ENCODE data around the gene PHKA2. TPM values are rescaled to one million over a fixed set of nuclear protein-coding genes. Genes with fewer than 3 reads are reported as not detected.

PHKA2 gene
- total and polyA plus RNA-seq, 10 of the 15 experiments (the other 5 are each of a cell fraction or from before 2014, with no cell fraction given): 1.4 to 25.6 (median 15.4) TPM

DNA sequence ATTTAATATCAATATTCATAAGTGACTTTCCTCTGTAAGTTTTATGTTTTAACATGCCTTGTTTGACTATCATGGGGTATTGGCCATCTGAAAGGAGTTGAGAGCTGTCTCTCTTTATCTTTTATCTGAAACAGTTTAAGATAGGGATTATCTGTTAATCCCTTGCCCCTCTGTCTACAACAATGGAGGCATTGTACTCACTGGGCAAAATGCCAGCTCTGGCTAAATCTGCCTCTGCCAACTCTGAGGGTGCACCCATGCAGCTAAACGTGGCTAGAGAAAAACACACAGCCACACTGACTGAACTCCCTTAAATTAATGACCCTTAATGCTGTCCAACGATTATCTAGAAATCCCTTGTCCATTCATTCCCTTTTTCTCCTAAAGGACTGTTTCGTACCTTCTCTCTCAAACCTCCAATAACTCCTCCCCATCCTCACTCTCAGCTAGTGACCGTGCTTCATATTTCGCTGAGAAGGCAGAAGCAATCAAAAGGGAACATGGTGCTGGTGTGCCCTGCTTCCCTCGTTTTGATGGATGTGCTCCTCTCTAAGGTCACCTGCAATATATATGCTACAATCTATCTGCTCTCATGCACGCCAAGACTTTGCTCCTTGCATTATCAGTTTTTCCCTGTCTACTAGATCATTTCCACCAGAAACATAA lies 10.3 kb downstream of the PHKA2 start:
- no peaks in the 10 kb centered on the region for H3K27me3 ChIP-seq (replicated peaks in 1 of 2; ENCODE audit: control insufficient read depth in 2 of 2, insufficient read depth in 2 of 2, low read length in 1 of 2)
- DNase-seq (ENCODE audit: low read depth, low spot score) (no peak), FAIRE-seq (no peak), ATAC-seq (no peak)
- H3K4me3 ChIP-seq: no peak overlapping the region
- no peak overlapping the region for H3K4me2 ChIP-seq (ENCODE audit: control insufficient read depth, insufficient read depth)
- no peaks in the 10 kb centered on the region for H3K79me2 ChIP-seq (ENCODE audit: control insufficient read depth, insufficient read depth, low read length)
- ChIA-PET SMC1A (ENCODE audit: uncharacterized antibody, unreplicated experiment) (no interaction called here), CTCF (no interaction called here), POLR2A (no interaction called here), RAD21 (ENCODE audit: unreplicated experiment) (no interaction called here)
- H3K36me3 ChIP-seq (ENCODE audit: control insufficient read depth in 2 of 2, insufficient read depth in 2 of 2, low read length in 1 of 2): no peaks in the 10 kb centered on the region
- in situ Hi-C loops (cut with MboI) (no loop called here), intact Hi-C loops (cut with micrococcal nuclease; ENCODE audit: unreplicated experiment) (no loop called here)
- WGBS (ENCODE audit: insufficient coverage, insufficient replicate concordance, low lambda C conversion rate, missing lambda C conversion rate): 55% methylated on average over 7 of the region's 7 CpGs
- BruUV-seq (replicated peaks): no TSS peak
- TF ChIP-seq, protein P1, sequence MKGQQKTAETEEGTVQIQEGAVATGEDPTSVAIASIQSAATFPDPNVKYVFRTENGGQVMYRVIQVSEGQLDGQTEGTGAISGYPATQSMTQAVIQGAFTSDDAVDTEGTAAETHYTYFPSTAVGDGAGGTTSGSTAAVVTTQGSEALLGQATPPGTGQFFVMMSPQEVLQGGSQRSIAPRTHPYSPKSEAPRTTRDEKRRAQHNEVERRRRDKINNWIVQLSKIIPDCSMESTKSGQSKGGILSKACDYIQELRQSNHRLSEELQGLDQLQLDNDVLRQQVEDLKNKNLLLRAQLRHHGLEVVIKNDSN (IDR thresholded peaks at IDR 0.05; ENCODE audit: borderline replicate concordance, extremely low read length, insufficient read depth, low read depth, low read length): no peak
- TF ChIP-seq STAT3 (IDR thresholded peaks at IDR 0.05; ENCODE audit: low read depth, low read length) (no peak), CREM (IDR thresholded peaks at IDR 0.05; ENCODE audit: low read depth) (no peak), JUNB (IDR thresholded peaks at IDR 0.05) (no peak), BCLAF1 (IDR thresholded peaks at IDR 0.05) (no peak), ZNF274 (IDR thresholded peaks at IDR 0.05; ENCODE audit: insufficient read depth, insufficient read length) (no peak)
- no peak overlapping the region for H2AFZ ChIP-seq (ENCODE audit: control insufficient read depth, low read depth, low read length)
- H4K20me1 ChIP-seq (ENCODE audit: control insufficient read depth, insufficient read depth): no peaks in the 10 kb centered on the region
- no peak overlapping the region for H3K27ac ChIP-seq (ENCODE audit: control insufficient read depth, insufficient read depth)
- H3K9ac ChIP-seq (ENCODE audit: control insufficient read depth, insufficient read depth, low read length): no peak overlapping the region
- no peaks in the 10 kb centered on the region for H3K4me1 ChIP-seq (ENCODE audit: control insufficient read depth, insufficient read depth, low read length)
- no peaks in the 10 kb centered on the region; the same call in 2 of the 3 replicates for H3K9me3 ChIP-seq (replicated peaks; ENCODE audit: control insufficient read depth, insufficient read depth, low read length)

All from GM12878 (cell line).